ENCODE data around the gene PEPD. TPM values are rescaled to one million over a fixed set of nuclear protein-coding genes. Genes with fewer than 3 reads are reported as not detected.
A peak's percentile ranks its signal among the peaks of the same experiment; 100 is the strongest.

PEPD gene
- total RNA-seq, 4 donors from 2014 or later, result 92.6 to 323 (median 218) TPM

GRCh38 chr19:33528404-33528803 lies 6.8 kb upstream of the PEPD start:
- Histone ChIP-seq H3K4me3 (no peak overlapping the region), H3K36me3 (no peaks in the 10 kb centered on the region), H3K4me1 (no peaks in the 10 kb centered on the region), H3K9me3 (no peaks in the 10 kb centered on the region), H3K27ac (no peak overlapping the region), H3K27me3 (peaks cover 30% of the 10 kb centered on the region)
- DNase-seq, result no peak
- intact Hi-C loops (cut with DNase I; ENCODE audit: low total_unique reads) (no loop called here), in situ Hi-C loops (cut with MboI; ENCODE audit: low pct_ligation_motif_present in 1 of 4, low pct_unique_long_range_greater_than_20kb in 1 of 4, low sequenced_read_pairs in 3 of 4) (no loop called here)
- TF ChIP-seq EP300 (IDR thresholded peaks at IDR 0.05; ENCODE audit: low read depth) (no peak), CTCF (IDR thresholded peaks at IDR 0.05) (no peak), POLR2A (IDR thresholded peaks at IDR 0.05) (no peak), POLR2AphosphoS5 (IDR thresholded peaks at IDR 0.05) (no peak)
- WGBS, 2 donors (ENCODE audit: low coverage in 1 of 2), result 72 to 80% methylated on average over 1 to 2 of the region's 2 CpGs

DNA sequence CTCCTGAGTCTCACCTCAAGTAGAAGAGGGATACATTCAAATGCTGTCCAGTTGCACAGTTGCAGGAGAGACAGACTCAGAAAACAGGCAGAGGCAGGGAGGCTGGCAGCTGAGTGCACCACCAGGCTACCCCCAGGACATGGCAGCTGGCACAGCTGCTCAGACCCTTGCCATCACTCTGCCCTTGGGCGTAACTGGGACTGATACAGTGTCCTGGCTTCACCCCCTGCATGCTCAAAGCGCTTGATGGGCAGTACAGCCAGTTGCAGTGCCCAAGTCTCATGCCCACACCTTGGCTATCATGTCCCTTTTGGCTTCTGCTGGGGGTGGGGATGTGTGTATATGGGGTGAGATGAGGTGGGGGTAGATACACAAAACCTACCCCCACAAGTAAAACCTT lies 5.5 kb upstream of the PEPD start:
- no peaks in the 10 kb centered on the region for H3K36me3 ChIP-seq
- in situ Hi-C loops (cut with MboI; ENCODE audit: low pct_ligation_motif_present in 1 of 4, low pct_unique_long_range_greater_than_20kb in 1 of 4, low sequenced_read_pairs in 3 of 4), result no loop called here
- no peak overlapping the region for H3K4me3 ChIP-seq
- TF ChIP-seq POLR2A (IDR thresholded peaks at IDR 0.05) (no peak), CTCF (IDR thresholded peaks at IDR 0.05) (no peak), POLR2AphosphoS5 (IDR thresholded peaks at IDR 0.05) (no peak), EP300 (IDR thresholded peaks at IDR 0.05; ENCODE audit: low read depth) (no peak)
- H3K9me3 ChIP-seq, result no peaks in the 10 kb centered on the region
- intact Hi-C loops (cut with DNase I; ENCODE audit: low total_unique reads), result no loop called here
- WGBS, 2 donors (ENCODE audit: low coverage in 1 of 2), result 83% methylated on average over 2 of the region's 2 CpGs; no CpG with 5 or more reads in 1 of the 2 donors
- no peak overlapping the region for H3K27ac ChIP-seq
- DNase-seq, result no peak
- H3K27me3 ChIP-seq, result peaks cover 21% of the 10 kb centered on the region
- peaks cover 0 to 5% (median 0%) of the 10 kb centered on the region in 4 donors for H3K4me1 ChIP-seq

- intact Hi-C loops (cut with DNase I; ENCODE audit: low total_unique reads) (no loop called here), in situ Hi-C loops (cut with MboI; ENCODE audit: low pct_ligation_motif_present in 1 of 4, low pct_unique_long_range_greater_than_20kb in 1 of 4, low sequenced_read_pairs in 3 of 4) (no loop called here)
- H3K9me3 ChIP-seq, result no peaks in the 10 kb centered on the region
- peak; percentile 19 for DNase-seq
- 49 to 60% methylated on average over 4 to 17 of the region's 17 CpGs for WGBS, 2 donors (ENCODE audit: low coverage in 1 of 2)
- H3K4me3 ChIP-seq, result no peak overlapping the region
- peaks cover 8% of the 10 kb centered on the region for H3K27me3 ChIP-seq
- TF ChIP-seq POLR2A (IDR thresholded peaks at IDR 0.05) (no peak), EP300 (IDR thresholded peaks at IDR 0.05; ENCODE audit: low read depth) (no peak), CTCF (IDR thresholded peaks at IDR 0.05) (no peak), POLR2AphosphoS5 (IDR thresholded peaks at IDR 0.05) (no peak)
- H3K27ac ChIP-seq, result no peak overlapping the region
- peaks cover 11 to 19% (median 13%) of the 10 kb centered on the region in 4 donors for H3K4me1 ChIP-seq
- no peaks in the 10 kb centered on the region for H3K36me3 ChIP-seq
Measured at GRCh38 chr19:33524024-33524664, 2.6 kb upstream of the PEPD start.

DNA sequence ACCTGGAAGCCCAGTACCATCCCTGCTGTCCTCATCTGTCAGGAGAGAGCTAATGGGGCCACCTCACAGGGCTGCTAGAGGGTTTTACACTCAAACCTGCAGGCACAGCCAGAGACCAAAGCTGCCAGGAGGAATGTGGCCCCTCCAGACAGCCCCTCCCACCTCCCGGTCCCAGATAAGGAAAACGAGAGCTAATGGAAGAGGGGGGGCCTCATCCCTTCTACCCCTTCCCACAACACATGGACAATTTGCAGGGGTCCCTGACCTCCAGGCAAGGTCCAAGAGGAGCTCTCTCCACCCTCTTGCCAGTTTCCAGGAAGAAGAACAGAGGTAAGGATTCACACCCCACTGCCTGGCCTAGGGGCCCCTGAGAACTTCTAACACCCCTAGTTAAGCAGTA lies 1.6 kb upstream of the PEPD start:
- in situ Hi-C loops (cut with MboI; ENCODE audit: low pct_ligation_motif_present in 1 of 4, low pct_unique_long_range_greater_than_20kb in 1 of 4, low sequenced_read_pairs in 3 of 4) (no loop called here), intact Hi-C loops (cut with DNase I; ENCODE audit: low total_unique reads) (no loop called here)
- Histone ChIP-seq H3K36me3 (no peaks in the 10 kb centered on the region), H3K27me3 (peaks cover 6% of the 10 kb centered on the region), H3K27ac (no peak overlapping the region), H3K9me3 (no peaks in the 10 kb centered on the region), H3K4me1 (peaks cover 11 to 19% (median 13%) of the 10 kb centered on the region in 4 donors), H3K4me3 (no peak overlapping the region)
- WGBS, 2 donors (ENCODE audit: low coverage in 1 of 2), result 58% methylated on average over 2 of the region's 2 CpGs; no CpG with 5 or more reads in 1 of the 2 donors
- TF ChIP-seq EP300 (IDR thresholded peaks at IDR 0.05; ENCODE audit: low read depth) (no peak), POLR2AphosphoS5 (IDR thresholded peaks at IDR 0.05) (no peak), POLR2A (IDR thresholded peaks at IDR 0.05) (no peak), CTCF (IDR thresholded peaks at IDR 0.05) (no peak)
- no peak for DNase-seq

Data from transverse colon (tissue), 4 donors.